Colonic mucosa (tissue), 4 donors: ENCODE measurements around the gene MAPKAPK2. TPM values are rescaled to one million over a fixed set of nuclear protein-coding genes. Genes with fewer than 3 reads are reported as not detected.

ENCODE experiments used
- DNase-seq: peaks from one replicate; pipeline ENCODE4 v3.0.0-alpha.2; 2020
- H3K27ac ChIP-seq: fragments of 200-600 bp; one replicate; pipeline ENCODE4 v1.8.0; 2021
- H3K27me3 ChIP-seq: fragments of 200-600 bp; one replicate; pipeline ENCODE4 v1.8.0; 2021
- H3K36me3 ChIP-seq: fragments of 200-600 bp; one replicate; pipeline ENCODE4 v1.8.0; 2021
- H3K4me1 ChIP-seq: fragments of 200-600 bp; one replicate; pipeline ENCODE4 v1.8.0; 2021; ENCODE audit warnings: mild to moderate bottlenecking
- H3K4me3 ChIP-seq: fragments of 200-600 bp; one replicate; pipeline ENCODE4 v1.8.0; 2021
- H3K9ac ChIP-seq, 2 donors: one replicate each; pipeline ENCODE4 v1.7.0; 2013; ENCODE audit warnings: control low read depth in 2 of 2, low read depth in 2 of 2, low read length in 2 of 2
- H3K9me3 ChIP-seq: fragments of 200-600 bp; one replicate; pipeline ENCODE4 v1.8.0; 2021
- CTCF ChIP-seq: fragments of 200-600 bp; IDR thresholded peaks from one replicate; pipeline ENCODE4 v1.8.0; 2022; ENCODE audit warnings: antibody characterized with exemption, mild to moderate bottlenecking
- intact Hi-C: fragments of 100-400 bp; cut with DNase I; formaldehyde crosslinking; loops from one replicate; pipeline ENCODE4 v1.14.1; 2022
- total RNA-seq, 2 donors: library from RNA; stranded (reverse); fragmentation: NEBNext Ultra II Directional in 1 of 2; extraction: Animal tissue kit (Norgen Biotek cat#: 25700) in 1 of 2; gene quantifications; one replicate each; pipeline ENCODE4 v1.2.1, GENCODE V29; 2021
- donor health status: healthy.
- donor health status: DM: no; HTN: no; CAD: no.
- donor health status: DM: no; HTN: no; CAD: no.

Gene MAPKAPK2
- total RNA-seq, 2 donors from 2014 or later = 61.4 to 71.1 TPM

GRCh38 chr1:206690516-206690915, 5.8 kb downstream of the MAPKAPK2 start:
- H3K4me1 ChIP-seq = peaks cover 11% of the 10 kb centered on the region
- H3K27me3 ChIP-seq = no peaks in the 10 kb centered on the region
- DNase-seq = no peak
- TF ChIP-seq CTCF = no peak
- no peak overlapping the region for H3K4me3 ChIP-seq
- H3K9ac ChIP-seq = no peak overlapping the region
- H3K27ac ChIP-seq = no peak overlapping the region
- no peaks in the 10 kb centered on the region for H3K36me3 ChIP-seq
- no peaks in the 10 kb centered on the region for H3K9me3 ChIP-seq
- intact Hi-C loops = no loop called here

GRCh38 chr1:206691604-206692003, 6.9 kb downstream of the MAPKAPK2 start:
- no peak for TF ChIP-seq CTCF
- intact Hi-C loops = no loop called here
- no peak for DNase-seq
- H3K27ac ChIP-seq = no peak overlapping the region
- no peak overlapping the region for H3K4me3 ChIP-seq
- peak overlapping the region in 1 of 2 donors; percentile 8 for H3K9ac ChIP-seq
- H3K4me1 ChIP-seq = peaks cover 11% of the 10 kb centered on the region
- no peaks in the 10 kb centered on the region for H3K9me3 ChIP-seq
- H3K27me3 ChIP-seq = no peaks in the 10 kb centered on the region
- no peaks in the 10 kb centered on the region for H3K36me3 ChIP-seq

GRCh38 chr1:206693029-206693428, 8.3 kb downstream of the MAPKAPK2 start:
- Histone ChIP-seq H3K4me1 (peaks cover 3% of the 10 kb centered on the region), H3K27ac (peak overlapping the region; percentile 22), H3K9ac (peak overlapping the region in 1 of 2 donors; percentile 14), H3K27me3 (no peaks in the 10 kb centered on the region), H3K36me3 (no peaks in the 10 kb centered on the region), H3K9me3 (no peaks in the 10 kb centered on the region), H3K4me3 (no peak overlapping the region)
- intact Hi-C loops = no loop called here
- no peak for TF ChIP-seq CTCF
- no peak for DNase-seq

- H3K27ac ChIP-seq = no peak overlapping the region
- H3K4me3 ChIP-seq = no peak overlapping the region
- TF ChIP-seq CTCF = no peak
- no peak for DNase-seq
- peaks cover 3% of the 10 kb centered on the region for H3K4me1 ChIP-seq
- H3K36me3 ChIP-seq = no peaks in the 10 kb centered on the region
- no peaks in the 10 kb centered on the region for H3K9me3 ChIP-seq
- peak overlapping the region in 1 of 2 donors; percentile 14 for H3K9ac ChIP-seq
- intact Hi-C loops = no loop called here
- no peaks in the 10 kb centered on the region for H3K27me3 ChIP-seq
Observed at GRCh38 chr1:206693592-206693991, 8.9 kb downstream of the MAPKAPK2 start.

- no peak for DNase-seq
- TF ChIP-seq CTCF = no peak
- no peak overlapping the region for H3K27ac ChIP-seq
- peaks cover 3% of the 10 kb centered on the region for H3K4me1 ChIP-seq
- H3K9me3 ChIP-seq = no peaks in the 10 kb centered on the region
- no peaks in the 10 kb centered on the region for H3K27me3 ChIP-seq
- H3K36me3 ChIP-seq = no peaks in the 10 kb centered on the region
- no peak overlapping the region for H3K4me3 ChIP-seq
- intact Hi-C loops = no loop called here
- no peak overlapping the region for H3K9ac ChIP-seq
Observed at GRCh38 chr1:206694171-206695124, 9.7 kb downstream of the MAPKAPK2 start.
